ENCODE measurements around the gene PRMT1. TPM values are rescaled to one million over a fixed set of nuclear protein-coding genes. Genes with fewer than 3 reads are reported as not detected.

PRMT1 gene
- total and polyA plus RNA-seq, 2 donors from 2014 or later = 119 to 131 TPM

GRCh38 chr19:49705919-49706318, 28.8 kb downstream of the PRMT1 start:
- no peak for DNase-seq
- no peaks in the 10 kb centered on the region for H3K36me3 ChIP-seq (ENCODE audit: control insufficient read depth in 2 of 3, insufficient read depth in 3 of 3, low read length in 3 of 3)
- H3K9ac ChIP-seq (ENCODE audit: low read length in 3 of 3) = no peak overlapping the region
- no peaks in the 10 kb centered on the region for H3K9me3 ChIP-seq (ENCODE audit: control insufficient read depth in 2 of 3, insufficient read depth in 1 of 3, low read length in 3 of 3)
- no peak overlapping the region for H3K27ac ChIP-seq (ENCODE audit: low read depth in 2 of 2, low read length in 2 of 2)
- TF ChIP-seq, protein P1, sequence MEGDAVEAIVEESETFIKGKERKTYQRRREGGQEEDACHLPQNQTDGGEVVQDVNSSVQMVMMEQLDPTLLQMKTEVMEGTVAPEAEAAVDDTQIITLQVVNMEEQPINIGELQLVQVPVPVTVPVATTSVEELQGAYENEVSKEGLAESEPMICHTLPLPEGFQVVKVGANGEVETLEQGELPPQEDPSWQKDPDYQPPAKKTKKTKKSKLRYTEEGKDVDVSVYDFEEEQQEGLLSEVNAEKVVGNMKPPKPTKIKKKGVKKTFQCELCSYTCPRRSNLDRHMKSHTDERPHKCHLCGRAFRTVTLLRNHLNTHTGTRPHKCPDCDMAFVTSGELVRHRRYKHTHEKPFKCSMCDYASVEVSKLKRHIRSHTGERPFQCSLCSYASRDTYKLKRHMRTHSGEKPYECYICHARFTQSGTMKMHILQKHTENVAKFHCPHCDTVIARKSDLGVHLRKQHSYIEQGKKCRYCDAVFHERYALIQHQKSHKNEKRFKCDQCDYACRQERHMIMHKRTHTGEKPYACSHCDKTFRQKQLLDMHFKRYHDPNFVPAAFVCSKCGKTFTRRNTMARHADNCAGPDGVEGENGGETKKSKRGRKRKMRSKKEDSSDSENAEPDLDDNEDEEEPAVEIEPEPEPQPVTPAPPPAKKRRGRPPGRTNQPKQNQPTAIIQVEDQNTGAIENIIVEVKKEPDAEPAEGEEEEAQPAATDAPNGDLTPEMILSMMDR (IDR thresholded peaks at IDR 0.05; ENCODE audit: borderline replicate concordance, extremely low read depth, insufficient read depth) = no peak
- no peaks in the 10 kb centered on the region for H3K4me1 ChIP-seq (ENCODE audit: control insufficient read depth in 2 of 3, insufficient read depth in 2 of 3, low read depth in 1 of 3, low read length in 3 of 3)
- intact Hi-C loops (cut with DNase I) = no loop called here
- H3K27me3 ChIP-seq (ENCODE audit: control insufficient read depth, insufficient read depth, low read length) = no peaks in the 10 kb centered on the region
- H3K4me3 ChIP-seq (ENCODE audit: low read length in 3 of 3) = no peak overlapping the region
- FAIRE-seq = no peak

- H3K9ac ChIP-seq (ENCODE audit: low read length in 3 of 3) = no peak overlapping the region
- H3K9me3 ChIP-seq (ENCODE audit: control insufficient read depth in 2 of 3, insufficient read depth in 1 of 3, low read length in 3 of 3) = no peaks in the 10 kb centered on the region
- H3K4me1 ChIP-seq (ENCODE audit: control insufficient read depth in 2 of 3, insufficient read depth in 2 of 3, low read depth in 1 of 3, low read length in 3 of 3) = no peaks in the 10 kb centered on the region
- no peak overlapping the region for H3K4me3 ChIP-seq (ENCODE audit: low read length in 3 of 3)
- H3K36me3 ChIP-seq (ENCODE audit: control insufficient read depth in 2 of 3, insufficient read depth in 3 of 3, low read length in 3 of 3) = no peaks in the 10 kb centered on the region
- no peak overlapping the region for H3K27ac ChIP-seq (ENCODE audit: low read depth in 2 of 2, low read length in 2 of 2)
- H3K27me3 ChIP-seq (ENCODE audit: control insufficient read depth, insufficient read depth, low read length) = no peaks in the 10 kb centered on the region
- intact Hi-C loops (cut with DNase I) = no loop called here
- FAIRE-seq (no peak), DNase-seq (no peak)
- TF ChIP-seq, protein P1 (IDR thresholded peaks at IDR 0.05; ENCODE audit: borderline replicate concordance, extremely low read depth, insufficient read depth) = no peak
Measured at GRCh38 chr19:49710372-49710951, 33.4 kb downstream of the PRMT1 start.

DNA sequence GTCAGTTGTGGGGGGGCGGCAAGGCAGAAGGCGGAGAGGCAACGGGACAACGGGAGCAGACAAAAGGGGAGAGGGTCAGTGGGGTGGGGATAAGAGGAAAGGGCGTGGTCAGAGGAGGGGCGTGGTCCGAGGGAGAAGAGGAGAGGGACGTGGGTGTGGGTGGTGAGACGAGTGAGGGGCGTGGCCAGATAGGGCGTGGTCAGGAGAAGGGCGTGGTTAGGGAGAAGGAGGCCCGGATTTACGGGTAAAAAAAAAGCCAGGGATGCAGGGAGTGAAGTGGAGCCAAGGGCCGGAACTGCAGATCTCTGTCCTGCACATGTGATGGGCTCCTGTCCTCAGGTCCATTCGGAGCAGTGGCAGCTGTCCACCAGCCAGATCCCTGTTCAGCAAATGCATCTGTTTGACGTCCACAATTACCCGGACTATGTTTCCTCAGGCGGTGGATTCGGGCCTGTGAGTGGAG, 35.4 kb downstream of the PRMT1 start:
- Histone ChIP-seq H3K4me3 (ENCODE audit: low read length in 3 of 3) (no peak overlapping the region), H3K27ac (ENCODE audit: low read depth in 2 of 2, low read length in 2 of 2) (no peak overlapping the region), H3K27me3 (ENCODE audit: control insufficient read depth, insufficient read depth, low read length) (no peaks in the 10 kb centered on the region), H3K4me1 (ENCODE audit: control insufficient read depth in 2 of 3, insufficient read depth in 2 of 3, low read depth in 1 of 3, low read length in 3 of 3) (no peaks in the 10 kb centered on the region), H3K9ac (ENCODE audit: low read length in 3 of 3) (no peak overlapping the region), H3K36me3 (ENCODE audit: control insufficient read depth in 2 of 3, insufficient read depth in 3 of 3, low read length in 3 of 3) (no peaks in the 10 kb centered on the region), H3K9me3 (ENCODE audit: control insufficient read depth in 2 of 3, insufficient read depth in 1 of 3, low read length in 3 of 3) (no peaks in the 10 kb centered on the region)
- TF ChIP-seq, protein P1 (IDR thresholded peaks at IDR 0.05; ENCODE audit: borderline replicate concordance, extremely low read depth, insufficient read depth) = no peak
- FAIRE-seq (no peak), DNase-seq (peak in 2 of 5 donors; percentile 56 to 83)
- intact Hi-C loops (cut with DNase I) = no loop called here

All from kidney (tissue), 14 donors.